Posterior vena cava (tissue), 2 donors: ENCODE measurements around the gene SLC12A7. TPM values are rescaled to one million over a fixed set of nuclear protein-coding genes. Genes with fewer than 3 reads are reported as not detected.
"Not testable (repeated sequence)": the region's sequence is repeated elsewhere in the genome, so short reads cannot be mapped to it uniquely, and the experiment has no call there.

Experiments
- DNase-seq: peaks from one replicate; pipeline ENCODE4 v3.0.0-alpha.2; 2020; ENCODE audit warnings: low spot score
- intact Hi-C, 2 donors: fragments of 100-400 bp; cut with DNase I; formaldehyde crosslinking; loops; one replicate each; pipeline versions ENCODE4 v1.14.1 to v1.14.2; 2022 to 2023
- total RNA-seq, 2 donors: library from RNA; stranded (reverse); fragmentation: NEBNext Ultra II Directional; extraction: Animal tissue kit (Norgen Biotek cat#: 25700); gene quantifications; one replicate each; pipeline ENCODE4 v1.2.1, GENCODE V29; 2021
- donor health status: DM: yes; HTN: yes; CAD: no.
- donor health status: DM: yes; HTN: yes; CAD: no.

The SLC12A7 gene
- total RNA-seq, 2 donors from 2014 or later = 23.8 to 34.6 TPM

DNA sequence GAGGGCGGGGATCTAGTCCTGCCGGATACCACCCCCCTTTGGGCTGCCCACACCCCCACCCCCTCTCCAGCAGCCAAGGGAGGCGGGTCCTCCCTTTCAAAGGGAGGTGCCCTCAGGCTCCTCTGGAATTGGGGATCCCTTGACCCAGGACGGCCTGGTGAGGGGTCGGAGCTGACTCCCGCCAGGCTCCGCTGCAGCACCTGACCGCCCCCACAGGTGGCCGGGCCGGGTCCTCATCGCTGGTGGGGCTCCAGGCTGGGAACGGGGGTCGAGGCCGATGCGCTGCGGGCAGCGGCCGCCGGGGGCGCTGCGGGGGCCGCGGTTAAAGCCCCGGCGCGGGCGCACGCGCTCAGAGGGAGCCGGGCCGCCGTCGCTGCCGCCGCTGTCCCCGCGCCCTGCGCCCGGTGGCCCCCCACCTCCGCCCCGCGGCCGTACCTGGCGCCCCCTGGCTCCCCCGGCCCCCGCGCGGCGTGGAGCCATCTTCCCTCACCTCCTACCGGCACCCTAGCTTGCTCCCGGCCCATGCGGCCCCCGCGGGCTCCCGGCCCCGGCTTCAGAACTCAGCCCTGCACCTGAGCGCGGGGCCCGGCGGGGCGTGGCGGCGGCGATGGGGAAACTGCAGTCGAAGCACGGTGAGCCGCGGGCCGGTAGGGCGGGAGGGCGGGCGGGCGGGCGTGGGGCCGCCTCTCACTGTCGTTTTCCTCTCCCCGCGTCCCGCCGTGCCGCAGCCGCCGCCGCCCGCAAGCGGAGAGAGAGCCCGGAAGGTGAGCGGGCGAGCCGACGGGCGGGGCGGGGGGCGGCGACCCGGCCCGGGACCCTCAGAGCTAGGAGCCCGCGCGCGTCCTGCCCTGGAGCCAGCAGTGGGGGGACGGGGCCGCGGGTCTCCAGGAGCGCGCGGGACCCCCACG is 103.2 kb downstream of the SLC12A7 start, which contains the start of gene NKD2:
TSS of gene NKD2 (plus strand) at position 352 of the 908 bp plus-strand sequence. CDS start at position 608, 256 bp downstream.
- DNase-seq = peak; percentile 76
- intact Hi-C loops = no loop called here

- DNase-seq = peak; percentile 79
- intact Hi-C loops = no loop called here
Measured at GRCh38 chr5:1007681-1008450, 104.0 kb downstream of the SLC12A7 start.

DNA sequence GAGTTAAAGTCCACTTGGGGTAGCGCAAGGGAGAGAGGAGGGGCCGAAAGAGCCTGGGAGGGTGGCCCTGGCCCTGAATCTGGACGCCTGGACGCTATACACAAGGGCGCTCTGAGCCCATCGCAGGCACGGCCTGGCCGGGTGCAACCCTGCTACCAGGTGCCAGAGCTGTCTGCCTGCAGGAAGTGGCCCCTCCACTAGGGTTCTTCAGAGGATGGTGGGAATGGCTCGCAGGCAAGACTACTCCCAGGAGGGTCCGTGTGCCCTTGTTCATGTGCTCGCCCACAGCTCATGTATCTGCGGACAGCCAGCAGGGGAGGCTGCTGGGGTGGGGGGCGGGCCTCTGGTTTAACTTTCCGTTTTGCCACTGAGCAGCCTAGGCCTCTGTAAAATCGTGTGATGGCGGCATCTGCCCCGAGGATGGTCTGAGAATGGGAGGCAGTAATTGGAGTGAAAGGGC is 104.6 kb downstream of the SLC12A7 start:
- DNase-seq = peak; percentile 44
- intact Hi-C loops = no loop called here

GRCh38 chr5:1006656-1007071 is 105.2 kb downstream of the SLC12A7 start:
- DNase-seq = peak; percentile 45
- intact Hi-C loops = no loop called here

- DNase-seq = peak; percentile 59
- intact Hi-C loops = no loop called here
Measured at GRCh38 chr5:1005904-1006655, 105.8 kb downstream of the SLC12A7 start.

DNA sequence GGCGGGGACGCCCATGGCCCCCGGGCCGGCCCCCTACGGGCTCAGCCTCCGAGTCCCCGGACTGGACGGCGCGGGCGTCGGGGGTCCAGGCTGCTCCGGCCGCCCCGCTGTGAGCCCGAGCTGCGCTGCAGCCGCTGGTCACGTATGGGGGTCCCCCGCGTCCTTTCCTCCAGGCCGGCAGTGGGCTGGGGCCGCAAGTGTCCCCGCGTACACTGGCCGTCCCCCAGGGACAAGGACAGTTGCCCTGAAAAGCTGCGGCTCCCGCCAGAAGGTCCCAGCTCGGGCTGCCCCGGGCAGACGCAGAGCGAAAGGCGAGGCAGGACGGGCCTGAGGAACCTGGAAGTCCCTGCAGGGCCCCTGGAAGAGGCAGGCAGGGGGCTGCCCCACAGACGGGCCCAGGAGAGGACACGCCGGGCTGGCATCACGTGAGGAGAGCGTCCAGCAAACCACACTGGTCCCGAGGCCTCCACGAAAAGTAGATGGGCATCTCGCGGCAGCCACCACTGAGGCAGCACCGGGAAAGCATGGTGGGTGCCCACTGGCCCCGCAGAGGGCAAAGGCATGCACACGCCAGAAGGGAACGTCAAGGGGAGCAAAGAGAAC is 106.5 kb downstream of the SLC12A7 start:
- intact Hi-C loops = no loop called here
- no peak for DNase-seq

DNA sequence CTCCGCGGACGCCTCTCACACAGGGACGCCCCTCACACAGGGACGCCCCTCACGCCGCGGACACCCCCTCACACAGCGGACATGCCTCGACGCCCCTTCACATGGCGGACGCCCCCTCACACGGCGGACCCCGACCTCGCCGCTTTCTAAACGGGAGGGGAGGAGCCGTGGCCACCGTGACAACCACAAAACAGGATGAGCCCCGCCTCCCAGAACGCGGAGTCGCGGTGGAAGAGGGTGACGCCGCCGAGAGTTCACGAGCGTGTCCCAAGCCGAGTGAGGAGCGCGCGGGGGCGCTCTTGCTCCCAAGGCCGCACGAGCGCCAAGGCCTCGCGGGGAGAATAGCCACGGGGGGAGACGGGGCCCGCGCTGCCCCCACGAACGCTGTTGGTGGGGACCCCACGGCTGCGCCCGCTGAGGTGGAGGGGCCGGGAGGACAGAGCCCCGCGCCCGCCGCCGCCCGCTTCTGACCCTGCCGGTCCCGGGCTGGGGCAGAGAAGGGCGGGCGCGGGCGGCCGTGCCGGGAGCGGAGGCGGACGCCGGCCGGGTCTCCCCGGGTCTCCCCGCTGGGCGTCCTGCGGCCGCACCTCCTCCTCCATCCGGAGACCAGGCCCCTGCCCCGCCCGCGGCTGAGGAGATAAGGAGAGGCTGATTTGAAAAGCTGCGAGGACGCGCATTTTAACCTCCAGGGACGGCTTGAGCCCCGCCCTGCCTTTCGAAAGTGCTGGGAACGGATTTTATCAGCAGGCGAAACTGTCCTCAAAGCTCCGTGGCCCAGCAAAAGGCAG is 107.2 kb downstream of the SLC12A7 start:
- intact Hi-C loops = loop anchor here in 1 of 2 donors (5.0 kb wide), 1 partner anchor 813 kb away; no protein-coding TSS in a partner anchor

DNA sequence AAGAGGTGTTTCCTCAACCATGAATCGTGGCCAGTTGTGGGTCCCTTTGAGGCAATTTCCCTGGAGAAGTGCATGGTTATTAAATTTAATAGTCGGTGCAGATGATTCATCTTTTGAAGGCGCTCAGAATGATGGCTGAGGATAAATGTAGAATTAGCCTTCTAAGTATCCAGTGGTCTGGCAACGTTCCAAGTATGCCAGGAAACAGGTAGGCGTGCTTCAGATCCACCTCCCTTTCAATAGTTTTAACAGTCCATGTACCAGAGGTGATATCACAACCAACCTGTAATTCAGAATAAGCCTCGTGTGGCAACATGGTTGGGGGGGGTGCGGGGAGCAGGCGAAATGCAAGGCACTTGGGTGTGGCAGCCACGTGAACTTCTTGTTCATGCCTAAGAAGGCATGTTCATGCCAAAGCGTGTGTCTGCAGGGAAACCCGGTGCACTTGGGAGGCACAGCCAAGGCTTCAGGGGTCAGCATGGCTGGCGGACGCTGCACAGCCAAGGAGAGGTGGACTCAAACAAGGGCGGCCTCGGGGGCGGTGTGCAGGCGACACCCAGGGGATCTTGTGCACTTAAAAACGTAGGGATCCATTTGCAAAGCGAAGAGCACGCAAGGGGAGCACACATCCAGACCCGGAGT is 108.4 kb downstream of the SLC12A7 start:
- intact Hi-C loops = loop anchor here in 1 of 2 donors (5.0 kb wide), 1 partner anchor 814 kb away; no protein-coding TSS in a partner anchor
- peak; percentile 76 for DNase-seq

More for the DNA sequence above, 107.2 kb downstream of the SLC12A7 start:
- DNase-seq = peak; percentile 92

DNA sequence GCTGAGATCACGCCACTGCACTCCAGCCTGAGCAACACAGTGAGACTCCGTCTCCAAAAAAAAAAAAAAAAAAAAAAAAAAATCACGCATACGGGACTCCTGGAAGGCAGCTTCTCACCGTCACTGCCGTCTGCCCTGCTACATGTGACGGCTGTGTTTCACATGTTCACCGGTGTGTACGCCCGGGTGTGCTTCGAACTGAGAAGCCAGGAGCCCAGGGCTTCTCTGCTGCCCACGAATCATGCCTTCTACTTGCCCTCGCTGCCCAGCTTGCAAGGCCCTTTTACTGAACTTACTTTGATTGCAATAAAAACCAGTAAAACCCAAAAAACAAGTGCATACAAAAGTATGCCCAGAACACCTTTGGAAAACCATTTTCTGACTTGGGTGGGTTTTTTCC is 109.0 kb downstream of the SLC12A7 start:
- peak; percentile 38 for DNase-seq

DNA sequence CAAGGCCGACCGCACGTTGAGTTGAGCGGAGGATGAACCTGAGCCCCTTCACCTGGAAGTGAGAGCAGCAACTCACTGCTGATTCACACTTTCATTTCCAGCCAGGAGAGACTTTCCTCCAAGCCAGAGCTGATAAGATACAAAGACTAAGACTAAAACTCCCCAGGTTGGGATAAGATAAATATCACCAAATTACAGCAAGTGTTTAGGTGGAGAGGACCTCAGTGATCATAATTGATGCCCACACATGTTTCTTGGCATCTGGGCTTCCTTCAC is 109.7 kb downstream of the SLC12A7 start:
- intact Hi-C loops = loop anchor here in 1 of 2 donors (5.0 kb wide), 1 partner anchor 815 kb away; no protein-coding TSS in a partner anchor

More for the DNA sequence above, 109.0 kb downstream of the SLC12A7 start:
- intact Hi-C loops = loop anchor here in 1 of 2 donors (5.0 kb wide), 1 partner anchor 814 kb away; no protein-coding TSS in a partner anchor

GRCh38 chr5:1001406-1002270 is 110.2 kb downstream of the SLC12A7 start:
- intact Hi-C loops = loop anchor here in 1 of 2 donors (5.0 kb wide), 1 partner anchor 816 kb away; no protein-coding TSS in a partner anchor
- peak; percentile 64 for DNase-seq

More for the DNA sequence above, 109.7 kb downstream of the SLC12A7 start:
- no peak for DNase-seq

- intact Hi-C loops = loop anchor here in 1 of 2 donors (5.0 kb wide), 1 partner anchor 816 kb away; no protein-coding TSS in a partner anchor
- not testable (repeated sequence) for DNase-seq
Measured at GRCh38 chr5:1000831-1001230, 111.0 kb downstream of the SLC12A7 start.
